ENCODE results near the gene AFTPH. TPM values are rescaled to one million over a fixed set of nuclear protein-coding genes. Genes with fewer than 3 reads are reported as not detected.

AFTPH gene
- total RNA-seq, 3 donors from 2014 or later (not counting 1 experiment from before 2014, with no cell fraction given), result 28.9 to 39.6 (median 39.5) TPM

- Mint-ChIP-seq H3K9me3 (no peaks in the 10 kb centered on the region), H3K4me3 (no peak overlapping the region), H3K36me3 (no peaks in the 10 kb centered on the region), H3K27ac (no peak overlapping the region), H3K4me1 (peaks cover 14 to 19% of the 10 kb centered on the region in 2 donors), H3K27me3 (ENCODE audit: low read depth in 2 of 2) (no peaks in the 10 kb centered on the region)
- H3K4me3 ChIP-seq (ENCODE audit: low read length), result no peak overlapping the region
- H3K4me1 ChIP-seq (ENCODE audit: control insufficient read depth, insufficient read depth, low read length), result no peaks in the 10 kb centered on the region
- no peaks in the 10 kb centered on the region for H3K9me3 ChIP-seq (ENCODE audit: control insufficient read depth, insufficient read depth, low read length)
- ATAC-seq (no peak), DNase-seq (no peak)
- no peak for TF ChIP-seq CTCF (IDR thresholded peaks at IDR 0.05)
- peaks cover 26% of the 10 kb centered on the region for H3K36me3 ChIP-seq (ENCODE audit: control insufficient read depth, insufficient read depth, low read length)
- H3K27me3 ChIP-seq (ENCODE audit: control insufficient read depth, insufficient read depth, low read length), result no peaks in the 10 kb centered on the region
- intact Hi-C loops (cut with micrococcal nuclease), result no loop called here
- no peak overlapping the region for H3K27ac ChIP-seq (ENCODE audit: low read length)
These were observed 30.0 kb downstream of the AFTPH start for GRCh38 chr2:64554117-64554516.

GRCh38 chr2:64558445-64559081 lies 34.4 kb downstream of the AFTPH start:
- Histone ChIP-seq H3K27ac (ENCODE audit: low read length) (no peak overlapping the region), H3K36me3 (ENCODE audit: control insufficient read depth, insufficient read depth, low read length) (peaks cover 13% of the 10 kb centered on the region), H3K9me3 (ENCODE audit: control insufficient read depth, insufficient read depth, low read length) (no peaks in the 10 kb centered on the region), H3K4me1 (ENCODE audit: control insufficient read depth, insufficient read depth, low read length) (no peaks in the 10 kb centered on the region), H3K4me3 (ENCODE audit: low read length) (no peak overlapping the region), H3K27me3 (ENCODE audit: control insufficient read depth, insufficient read depth, low read length) (no peaks in the 10 kb centered on the region)
- 95% methylated on average over 4 of the region's 4 CpGs for WGBS (ENCODE audit: insufficient coverage)
- TF ChIP-seq CTCF (IDR thresholded peaks at IDR 0.05), result no peak
- intact Hi-C loops (cut with micrococcal nuclease), result no loop called here
- Mint-ChIP-seq H3K36me3 (no peaks in the 10 kb centered on the region), H3K27me3 (ENCODE audit: low read depth in 2 of 2) (no peaks in the 10 kb centered on the region), H3K27ac (peak overlapping the region in 1 of 2 donors; percentile 18), H3K4me3 (no peak overlapping the region), H3K4me1 (peaks cover 11 to 13% of the 10 kb centered on the region in 2 donors), H3K9me3 (no peaks in the 10 kb centered on the region)
- DNase-seq (no peak), ATAC-seq (no peak)

- H3K36me3 ChIP-seq (ENCODE audit: control insufficient read depth, insufficient read depth, low read length), result peaks cover 8% of the 10 kb centered on the region
- H3K9me3 Mint-ChIP-seq, result no peaks in the 10 kb centered on the region
- no peak overlapping the region for H3K27ac ChIP-seq (ENCODE audit: low read length)
- no peak overlapping the region for H3K4me3 Mint-ChIP-seq
- H3K4me3 ChIP-seq (ENCODE audit: low read length), result no peak overlapping the region
- no peaks in the 10 kb centered on the region for H3K27me3 ChIP-seq (ENCODE audit: control insufficient read depth, insufficient read depth, low read length)
- peaks cover 27 to 33% of the 10 kb centered on the region in 2 donors for H3K4me1 Mint-ChIP-seq
- H3K9me3 ChIP-seq (ENCODE audit: control insufficient read depth, insufficient read depth, low read length), result no peaks in the 10 kb centered on the region
- DNase-seq (peak in 1 of 2 donors; percentile 66), ATAC-seq (peak in 1 of 3 donors; percentile 63)
- intact Hi-C loops (cut with micrococcal nuclease), result loop anchor here (1.0 to 2.0 kb wide), 2 partner anchors 40 to 231 kb away; no protein-coding TSS in a partner anchor
- H3K27me3 Mint-ChIP-seq (ENCODE audit: low read depth in 2 of 2), result no peaks in the 10 kb centered on the region
- peak; percentile 36 for TF ChIP-seq CTCF (IDR thresholded peaks at IDR 0.05)
- H3K4me1 ChIP-seq (ENCODE audit: control insufficient read depth, insufficient read depth, low read length), result no peaks in the 10 kb centered on the region
- WGBS (ENCODE audit: insufficient coverage), result 100% methylated on average over 1 of the region's 2 CpGs
- peak overlapping the region in 1 of 2 donors; percentile 18 for H3K27ac Mint-ChIP-seq
- H3K36me3 Mint-ChIP-seq, result no peaks in the 10 kb centered on the region
These were observed 38.1 kb downstream of the AFTPH start for GRCh38 chr2:64562148-64562784.

Data from natural killer cell (primary cell).